Stimulated activated CD4-positive, alpha-beta T cell treated with anti-CD3 and anti-CD28 coated beads, Interleukin-4, amount 100 ng/mL, for 24 hours (primary cell): Measurements from ENCODE around the gene CHD5.

Source experiments
- DNase-seq: peaks from one replicate; pipeline ENCODE4 v3.0.0-alpha.2; 2020

CHD5 gene

DNA sequence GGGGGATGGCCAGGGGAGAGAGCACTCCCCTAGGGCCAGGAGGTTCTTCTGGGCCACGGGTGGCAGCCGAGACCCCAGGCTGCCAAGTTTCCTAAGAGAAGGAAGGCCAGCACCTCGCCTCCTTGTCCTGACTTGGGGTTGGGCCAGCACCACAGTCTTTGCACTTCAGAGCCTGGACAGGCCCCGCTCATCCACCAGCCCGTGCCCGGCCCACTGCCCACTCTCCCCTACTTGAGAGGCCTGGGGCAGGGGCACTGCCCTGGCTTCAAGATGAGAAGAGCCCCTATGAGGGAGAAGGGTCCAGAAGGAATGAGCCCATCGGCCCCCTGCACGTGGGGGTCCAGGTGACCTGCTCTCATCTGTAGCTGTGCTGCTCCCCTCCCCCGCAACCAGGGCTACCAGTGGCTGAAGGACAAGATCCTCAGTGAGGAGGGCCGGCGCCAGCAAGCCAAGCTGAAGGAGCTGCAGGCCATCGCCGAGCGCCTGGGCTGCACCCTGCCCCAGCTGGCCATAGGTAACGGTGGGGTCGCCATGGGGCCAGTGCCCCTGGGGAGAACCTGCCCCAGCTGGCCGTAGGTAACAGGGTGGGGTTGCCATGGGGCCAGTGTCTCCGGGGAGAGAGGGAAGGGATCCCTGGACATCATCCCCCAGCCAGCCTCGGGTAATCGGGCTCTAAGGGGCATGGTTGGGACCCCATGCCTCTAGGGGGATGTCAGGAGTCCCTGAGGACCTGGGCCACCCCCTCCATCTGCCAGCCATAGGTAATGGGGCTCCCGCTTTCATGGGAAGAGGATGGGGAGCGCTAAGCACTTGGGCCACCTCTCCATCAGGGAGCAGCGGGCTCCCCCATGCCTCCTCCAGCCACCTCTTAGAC, 83.6 kb downstream of the CHD5 start:
- DNase-seq, result no peak

GRCh38 chr1:6095511-6096242, 84.4 kb downstream of the CHD5 start:
- DNase-seq, result no peak

DNA sequence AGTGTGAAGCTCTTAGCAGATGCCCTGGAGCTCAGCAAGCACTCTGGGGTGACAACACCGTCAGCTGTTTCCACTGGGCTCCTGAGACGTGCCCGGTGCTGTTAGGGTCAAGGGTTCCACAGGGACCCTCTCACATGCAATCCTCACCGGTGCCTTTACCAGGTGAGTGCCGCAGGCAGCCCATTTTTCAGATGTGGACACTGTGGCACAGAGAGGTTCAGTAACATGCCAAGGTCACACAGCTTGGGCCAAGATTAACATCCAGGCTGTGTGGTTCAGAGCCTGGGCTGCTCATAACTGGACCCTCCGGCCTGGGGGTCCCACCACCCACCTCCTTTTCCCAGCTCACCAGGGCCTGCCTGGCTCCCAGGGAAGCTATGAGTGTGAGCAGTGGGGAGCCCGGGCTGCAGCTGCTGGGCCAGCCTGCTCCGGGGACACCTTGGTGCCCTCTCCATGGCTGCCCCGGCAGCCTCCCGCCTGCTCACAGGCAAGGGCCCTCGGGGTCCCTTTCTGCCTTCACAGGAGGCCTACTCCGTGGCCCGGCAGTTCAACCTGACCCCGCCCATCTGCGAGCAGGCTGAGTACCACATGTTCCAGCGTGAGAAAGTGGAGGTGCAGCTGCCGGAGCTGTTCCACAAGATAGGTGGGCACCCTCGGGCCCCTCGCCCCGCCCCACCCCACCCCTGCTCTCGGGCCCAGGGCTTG, 85.2 kb downstream of the CHD5 start:
- DNase-seq, result no peak

DNA sequence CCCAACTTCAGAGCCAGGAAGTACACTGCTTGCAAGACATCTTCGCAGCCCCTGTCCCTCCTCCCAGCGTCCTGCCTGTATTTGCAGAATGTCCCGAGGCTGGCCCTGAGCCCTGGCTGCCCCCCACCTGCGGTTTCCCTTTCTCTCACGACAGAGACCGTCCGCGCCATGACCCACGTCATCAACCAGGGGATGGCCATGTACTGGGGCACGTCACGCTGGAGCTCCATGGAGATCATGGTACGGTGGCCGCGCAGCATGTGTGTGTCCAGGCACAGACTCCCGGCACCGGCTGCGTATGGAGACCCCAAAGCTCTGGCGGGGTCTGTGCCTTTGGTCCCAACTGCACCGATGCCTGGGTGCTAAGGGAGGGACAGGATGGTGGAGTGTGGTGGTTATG, 85.9 kb downstream of the CHD5 start:
- DNase-seq, result no peak

- DNase-seq, result no peak
Observed at GRCh38 chr1:6093611-6094010, 86.5 kb downstream of the CHD5 start.

- no peak for DNase-seq
Observed at GRCh38 chr1:6093071-6093470, 87.0 kb downstream of the CHD5 start.

DNA sequence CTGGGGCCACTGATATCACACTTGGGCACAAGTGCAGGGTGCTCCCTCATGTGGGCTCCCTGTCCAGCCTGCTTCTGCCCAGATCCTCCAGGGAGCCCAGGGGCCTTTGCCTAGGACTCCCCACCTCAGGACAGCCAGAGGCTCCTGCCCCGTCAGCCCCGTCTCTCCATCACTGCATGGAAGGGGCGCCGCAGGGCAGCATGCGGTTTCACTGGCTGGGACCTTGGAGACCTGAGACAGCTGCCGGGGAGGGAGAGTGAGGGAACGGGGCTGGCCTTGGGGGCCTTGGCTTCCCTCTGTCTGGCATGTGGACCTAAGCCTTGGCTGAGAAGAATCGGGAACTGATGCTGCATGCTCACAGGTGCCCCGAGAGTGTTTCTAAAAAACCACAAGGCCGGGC, 87.9 kb downstream of the CHD5 start:
- DNase-seq, result no peak

DNA sequence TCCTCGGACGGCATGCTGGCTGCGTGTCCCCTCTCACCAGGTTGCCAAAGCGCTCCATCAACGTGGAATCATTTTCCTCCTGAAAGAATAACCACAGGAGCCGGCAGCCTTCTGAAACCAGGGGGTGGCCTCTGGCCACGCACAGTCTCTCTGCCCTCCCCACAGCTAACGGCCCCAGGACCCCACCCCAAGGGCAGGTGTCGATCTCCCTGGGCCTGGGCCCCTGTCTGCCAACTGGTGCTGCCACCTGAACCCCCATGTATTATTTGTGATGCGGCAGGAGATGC, 88.4 kb downstream of the CHD5 start:
- DNase-seq, result no peak

- no peak for DNase-seq
Observed at GRCh38 chr1:6090996-6091822, 88.9 kb downstream of the CHD5 start.

GRCh38 chr1:6090288-6090687, 89.8 kb downstream of the CHD5 start:
- DNase-seq, result no peak

GRCh38 chr1:6088956-6089355, 91.2 kb downstream of the CHD5 start:
- DNase-seq, result no peak

- no peak for DNase-seq
Observed at GRCh38 chr1:6087958-6088357, 92.2 kb downstream of the CHD5 start.

GRCh38 chr1:6087377-6087772, 92.7 kb downstream of the CHD5 start:
- no peak for DNase-seq

DNA sequence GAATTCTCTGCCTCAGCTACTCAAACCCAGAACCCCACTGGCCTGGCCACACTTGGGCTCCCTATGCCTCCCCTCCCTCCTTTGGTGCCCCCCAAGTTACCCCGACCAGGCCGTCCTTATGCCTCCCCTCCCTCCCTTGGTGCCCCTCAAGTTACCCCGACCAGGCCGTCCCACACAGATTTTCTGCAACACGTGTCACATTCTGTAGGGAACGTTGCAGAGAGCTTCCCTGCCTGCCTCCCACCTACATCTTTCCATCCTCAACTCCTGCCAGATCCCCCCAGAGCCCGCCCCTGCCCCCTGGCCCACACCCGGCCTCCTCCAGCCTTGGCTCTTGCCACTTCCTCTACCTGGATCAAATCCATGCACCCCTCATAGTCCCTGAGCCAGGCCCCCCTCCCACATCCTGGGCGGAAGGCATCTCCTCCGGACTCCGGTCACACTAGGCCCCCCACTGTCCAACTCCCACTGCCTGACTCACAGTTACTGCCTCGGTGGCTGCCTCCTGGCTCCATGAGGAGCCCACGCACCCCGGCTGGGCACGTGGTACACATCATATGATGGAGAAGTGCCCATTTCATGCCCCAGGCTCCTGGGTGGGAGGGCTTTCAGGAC, 93.3 kb downstream of the CHD5 start:
- DNase-seq, result no peak

DNA sequence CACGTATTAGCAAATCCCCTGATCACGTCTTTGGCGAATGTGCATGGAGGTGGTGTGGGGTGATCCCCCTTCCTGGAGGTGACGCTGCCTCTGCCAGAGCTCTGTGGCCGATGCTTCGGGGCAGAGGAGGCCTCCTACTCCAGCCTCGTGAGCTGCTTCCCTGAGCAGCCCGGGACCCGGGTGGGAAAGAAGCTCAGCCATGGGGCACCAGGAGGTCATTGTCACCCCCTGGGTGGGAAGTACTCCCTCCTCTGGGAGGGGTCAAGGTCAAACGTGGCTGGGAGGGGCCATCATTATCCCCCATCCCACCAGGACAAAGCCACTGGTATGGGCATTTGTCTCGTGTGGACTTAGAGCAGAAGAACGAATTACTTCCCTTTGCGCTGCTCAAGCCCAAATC, 93.8 kb downstream of the CHD5 start:
- DNase-seq, result no peak

GRCh38 chr1:6085666-6086065, 94.5 kb downstream of the CHD5 start:
- no peak for DNase-seq

DNA sequence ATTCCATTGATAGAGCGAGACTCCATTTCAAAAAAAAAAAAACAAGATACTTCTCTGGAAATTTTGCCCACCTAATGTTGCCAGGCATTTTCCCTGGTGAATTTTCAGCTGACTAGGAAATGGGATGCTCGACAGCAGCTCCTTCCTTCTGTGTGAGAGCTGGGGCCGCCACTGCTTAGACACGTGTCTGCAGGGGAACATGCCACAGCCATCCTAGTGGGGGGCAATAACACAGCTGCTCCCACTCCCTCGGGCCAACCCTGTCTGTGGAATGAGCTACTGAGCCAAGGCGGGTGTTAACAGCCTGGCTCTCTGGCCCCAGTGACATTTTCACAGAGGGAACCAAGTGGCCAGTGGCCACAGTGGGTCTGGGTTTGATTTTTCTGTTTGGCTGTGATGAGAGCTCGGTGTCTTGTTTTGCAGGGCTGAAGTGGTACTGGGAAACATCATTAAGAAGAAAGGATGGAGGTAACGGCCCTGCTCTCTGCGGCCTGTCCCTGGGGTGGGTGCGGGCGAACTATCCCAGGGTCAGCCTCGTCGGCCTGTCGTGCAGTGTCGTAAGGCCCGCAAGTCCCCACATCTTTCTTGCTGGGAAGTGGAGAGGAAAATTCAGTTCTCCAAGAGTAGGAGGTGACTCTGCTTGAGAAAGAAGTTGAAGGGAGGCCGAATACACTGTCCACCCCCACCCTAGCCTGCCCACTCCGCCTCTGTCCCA, 95.2 kb downstream of the CHD5 start:
- no peak for DNase-seq

- DNase-seq, result no peak
Observed at GRCh38 chr1:6083801-6084446, 96.2 kb downstream of the CHD5 start.

- DNase-seq, result no peak
Observed at GRCh38 chr1:6083385-6083784, 96.7 kb downstream of the CHD5 start.

- no peak for DNase-seq
Observed at GRCh38 chr1:6082430-6082971, 97.6 kb downstream of the CHD5 start.

- no peak for DNase-seq
Observed at GRCh38 chr1:6081901-6082300, 98.2 kb downstream of the CHD5 start.
